Breast epithelium (tissue), 4 donors: Measurements from ENCODE around the gene CDH23. TPM values are rescaled to one million over a fixed set of nuclear protein-coding genes. Genes with fewer than 3 reads are reported as not detected.
A peak's percentile ranks its signal among the peaks of the same experiment; 100 is the strongest.

ENCODE experiments used
- DNase-seq, 2 donors: peaks; one replicate each; pipeline ENCODE4 v3.0.0-alpha.2; 2019; ENCODE audit warnings: low spot score in 2 of 2
- H3K27ac ChIP-seq, 2 donors: fragments of 200-600 bp; sonication (generic) in 1 of 2; one replicate each; pipeline ENCODE4 v1.5.1; 2016 to 2019; ENCODE audit warnings: mild to moderate bottlenecking in 1 of 2
- H3K27me3 ChIP-seq, 2 donors: fragments of 200-600 bp; sonication (generic) in 1 of 2; one replicate each; pipeline versions ENCODE4 v1.5.1 to v1.6.0; 2017 to 2019; ENCODE audit warnings: control low read depth in 1 of 2, mild to moderate bottlenecking in 1 of 2
- H3K36me3 ChIP-seq: fragments of 200-600 bp; one replicate; pipeline ENCODE4 v1.5.1; 2019
- H3K4me1 ChIP-seq, 2 donors: fragments of 200-600 bp; sonication (generic); one replicate each; pipeline ENCODE4 v1.5.1; 2016 to 2019; ENCODE audit warnings: control low read depth in 1 of 2
- H3K4me3 ChIP-seq, 3 donors: fragments of 200-600 bp; sonication (generic); 1 replicate in 2 of 3; 2 replicates in 1 of 3; pipeline ENCODE4 v1.5.1; 2016 to 2019; ENCODE audit warnings: mild to moderate bottlenecking in 3 of 3, moderate library complexity in 2 of 3
- H3K9me3 ChIP-seq, 2 donors: fragments of 200-600 bp; sonication (generic) in 1 of 2; one replicate each; pipeline ENCODE4 v1.5.1; 2016 to 2019; ENCODE audit warnings: control low read depth in 1 of 2
- POLR2A ChIP-seq: fragments of 450-650 bp; IDR thresholded peaks from one replicate; pipeline ENCODE4 v1.6.1; 2016; ENCODE audit warnings: antibody characterized with exemption, mild to moderate bottlenecking, moderate library complexity
- POLR2AphosphoS5 ChIP-seq, 3 donors: sonication (generic); formaldehyde crosslinking; IDR thresholded peaks; one replicate each; pipeline ENCODE4 v1.6.1; 2017; ENCODE audit warnings: antibody characterized with exemption in 3 of 3
- intact Hi-C: fragments of 100-400 bp; cut with DNase I; formaldehyde crosslinking; loops from one replicate; pipeline ENCODE4 v1.15.1; 2023; ENCODE audit warnings: low total_unique reads
- total RNA-seq, 3 donors: library from RNA; depleted of rRNA; stranded (reverse); fragments of >200 nt; gene quantifications; one replicate each; pipeline ENCODE4 v1.1.0, GENCODE V29; 2016
- TF ChIP-seq, protein P1 (sequence below), 3 donors: fragments of 450-650 bp; IDR thresholded peaks; one replicate each; pipeline ENCODE4 v1.5.1; 2016 to 2017; ENCODE audit warnings: antibody characterized with exemption in 3 of 3, mild to moderate bottlenecking in 3 of 3, moderate library complexity in 3 of 3

CDH23 gene
- total RNA-seq, 3 donors from 2014 or later: 8.5 to 13.8 (median 11.6) TPM

DNA sequence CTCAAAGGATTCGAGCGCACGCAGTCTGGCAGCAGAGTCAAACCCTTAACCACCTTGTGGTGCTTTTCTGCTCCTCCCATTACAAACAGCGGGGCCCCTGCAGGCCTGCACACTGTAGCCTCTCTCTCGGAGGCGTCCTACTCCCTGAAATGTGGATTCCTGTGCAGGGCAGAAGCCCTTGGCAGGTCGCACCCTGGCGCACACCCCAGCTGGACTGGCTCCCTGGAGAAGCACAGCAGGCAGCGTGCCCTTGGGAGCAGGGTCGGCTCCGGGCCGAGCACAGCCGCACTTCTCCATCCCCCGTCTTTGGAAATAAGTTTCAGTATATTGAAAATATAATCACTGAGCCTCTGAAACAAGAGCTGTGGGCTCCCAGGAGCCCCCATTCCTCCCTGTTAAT is 178.7 kb downstream of the CDH23 start:
- intact Hi-C loops: no loop called here
- TF ChIP-seq, protein P1, sequence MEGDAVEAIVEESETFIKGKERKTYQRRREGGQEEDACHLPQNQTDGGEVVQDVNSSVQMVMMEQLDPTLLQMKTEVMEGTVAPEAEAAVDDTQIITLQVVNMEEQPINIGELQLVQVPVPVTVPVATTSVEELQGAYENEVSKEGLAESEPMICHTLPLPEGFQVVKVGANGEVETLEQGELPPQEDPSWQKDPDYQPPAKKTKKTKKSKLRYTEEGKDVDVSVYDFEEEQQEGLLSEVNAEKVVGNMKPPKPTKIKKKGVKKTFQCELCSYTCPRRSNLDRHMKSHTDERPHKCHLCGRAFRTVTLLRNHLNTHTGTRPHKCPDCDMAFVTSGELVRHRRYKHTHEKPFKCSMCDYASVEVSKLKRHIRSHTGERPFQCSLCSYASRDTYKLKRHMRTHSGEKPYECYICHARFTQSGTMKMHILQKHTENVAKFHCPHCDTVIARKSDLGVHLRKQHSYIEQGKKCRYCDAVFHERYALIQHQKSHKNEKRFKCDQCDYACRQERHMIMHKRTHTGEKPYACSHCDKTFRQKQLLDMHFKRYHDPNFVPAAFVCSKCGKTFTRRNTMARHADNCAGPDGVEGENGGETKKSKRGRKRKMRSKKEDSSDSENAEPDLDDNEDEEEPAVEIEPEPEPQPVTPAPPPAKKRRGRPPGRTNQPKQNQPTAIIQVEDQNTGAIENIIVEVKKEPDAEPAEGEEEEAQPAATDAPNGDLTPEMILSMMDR (IDR thresholded peaks at IDR 0.05): no peak
- no peak for TF ChIP-seq POLR2AphosphoS5 (IDR thresholded peaks at IDR 0.05)
- no peak for TF ChIP-seq POLR2A
- DNase-seq: peak in 1 of 2 donors; percentile 30
- Histone ChIP-seq H3K4me3 (no peak overlapping the region), H3K4me1 (no peaks in the 10 kb centered on the region), H3K36me3 (no peaks in the 10 kb centered on the region), H3K27ac (peak overlapping the region in 1 of 2 donors; percentile 2), H3K9me3 (no peaks in the 10 kb centered on the region), H3K27me3 (no peaks in the 10 kb centered on the region)

DNA sequence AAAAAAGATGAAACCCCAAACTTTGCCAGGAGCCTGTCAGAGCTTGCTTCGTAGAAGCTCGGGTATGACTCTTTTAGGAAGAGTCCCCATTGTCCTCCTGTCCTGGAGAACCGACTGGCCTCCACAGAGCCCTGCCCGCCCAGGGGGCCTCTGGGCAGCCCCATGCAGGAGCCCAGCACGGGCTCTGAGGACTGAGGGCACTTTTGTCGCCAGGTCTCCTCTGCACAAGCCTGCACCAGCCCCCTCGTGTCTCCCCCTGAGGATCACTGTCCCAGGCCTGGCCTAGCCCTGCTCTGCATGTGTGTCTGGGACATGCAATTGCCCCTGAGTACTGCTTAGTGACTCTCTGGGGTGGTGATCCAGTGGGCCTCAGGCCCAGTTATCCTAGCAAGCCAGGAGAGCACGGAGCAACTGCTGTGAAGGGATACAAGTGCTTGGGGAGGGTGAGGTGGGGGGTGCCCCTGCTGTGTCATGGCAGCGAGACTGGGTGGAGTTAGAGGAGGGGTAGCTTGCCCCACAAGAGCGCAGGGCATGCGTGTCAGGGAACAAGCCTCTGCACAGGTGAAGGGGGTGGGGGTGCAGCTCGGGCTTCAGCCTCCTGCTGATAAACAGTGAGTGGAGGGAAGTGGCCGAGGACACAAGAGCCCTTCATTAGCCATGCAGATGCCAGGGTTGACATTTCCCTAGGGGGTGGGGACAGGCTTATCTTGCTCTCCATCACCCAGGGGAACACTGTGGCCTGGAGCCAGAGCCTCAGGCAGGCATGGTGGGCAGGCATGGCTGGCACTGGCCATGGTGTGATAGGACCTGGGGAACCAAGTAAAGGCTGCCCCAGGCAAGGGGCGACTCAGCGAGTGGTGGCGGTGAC is 179.4 kb downstream of the CDH23 start:
- no peaks in the 10 kb centered on the region for H3K9me3 ChIP-seq
- DNase-seq: no peak
- H3K27ac ChIP-seq: peak overlapping the region; percentile 2 to 32
- no peak overlapping the region for H3K4me3 ChIP-seq
- TF ChIP-seq, protein P1 (IDR thresholded peaks at IDR 0.05): no peak
- TF ChIP-seq POLR2AphosphoS5 (IDR thresholded peaks at IDR 0.05) (no peak), POLR2A (no peak)
- no peaks in the 10 kb centered on the region for H3K27me3 ChIP-seq
- intact Hi-C loops: no loop called here
- H3K4me1 ChIP-seq: no peaks in the 10 kb centered on the region
- H3K36me3 ChIP-seq: no peaks in the 10 kb centered on the region

DNA sequence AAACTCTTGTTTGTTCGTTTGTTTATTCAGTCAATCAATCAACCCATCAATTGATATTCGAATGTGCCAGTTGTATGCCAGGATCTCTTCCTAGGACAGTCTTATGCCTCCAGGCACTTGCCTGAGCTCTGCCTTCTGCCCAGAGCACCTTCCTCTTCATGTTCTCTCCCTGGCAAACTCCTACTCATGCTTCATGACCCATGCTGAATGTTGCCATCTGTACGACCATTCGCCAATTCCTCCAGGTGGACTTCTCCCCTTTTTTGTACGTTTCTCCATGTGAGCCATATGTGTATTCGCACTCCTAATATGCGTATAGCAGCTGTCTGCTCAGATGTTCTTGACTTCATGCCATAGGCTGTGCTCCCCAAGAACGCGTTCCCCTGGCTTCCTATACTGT is 180.1 kb downstream of the CDH23 start:
- no peaks in the 10 kb centered on the region for H3K4me1 ChIP-seq
- no peaks in the 10 kb centered on the region for H3K9me3 ChIP-seq
- H3K27ac ChIP-seq: no peak overlapping the region
- H3K4me3 ChIP-seq: no peak overlapping the region
- no peaks in the 10 kb centered on the region for H3K36me3 ChIP-seq
- H3K27me3 ChIP-seq: no peaks in the 10 kb centered on the region
- no peak for DNase-seq
- intact Hi-C loops: no loop called here
- TF ChIP-seq POLR2AphosphoS5 (IDR thresholded peaks at IDR 0.05) (no peak), POLR2A (no peak)
- TF ChIP-seq, protein P1 (IDR thresholded peaks at IDR 0.05): no peak

DNA sequence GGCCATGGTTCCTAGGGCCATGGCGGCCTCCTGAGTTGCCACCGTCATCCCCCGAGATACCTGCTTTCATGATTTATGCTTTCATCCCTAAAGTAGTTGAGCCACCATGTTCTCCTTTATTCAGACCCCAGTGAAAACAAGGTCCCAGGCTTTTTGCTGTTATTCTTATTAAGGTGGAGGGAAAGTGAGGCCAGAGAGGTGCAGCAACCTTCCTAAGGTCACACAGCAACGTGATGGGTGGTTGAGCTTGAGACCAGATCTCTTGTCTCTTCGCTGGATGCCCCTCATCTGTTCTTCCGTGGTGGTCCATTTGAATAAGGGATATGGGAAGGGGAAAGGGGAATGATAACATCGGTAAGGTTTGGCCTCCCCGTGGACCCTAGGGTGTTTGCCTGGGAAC is 180.6 kb downstream of the CDH23 start:
- H3K4me3 ChIP-seq: no peak overlapping the region
- no peaks in the 10 kb centered on the region for H3K36me3 ChIP-seq
- DNase-seq: no peak
- H3K27ac ChIP-seq: no peak overlapping the region
- intact Hi-C loops: no loop called here
- TF ChIP-seq POLR2A (no peak), POLR2AphosphoS5 (IDR thresholded peaks at IDR 0.05) (no peak)
- TF ChIP-seq, protein P1 (IDR thresholded peaks at IDR 0.05): no peak
- no peaks in the 10 kb centered on the region for H3K4me1 ChIP-seq
- H3K9me3 ChIP-seq: no peaks in the 10 kb centered on the region
- H3K27me3 ChIP-seq: no peaks in the 10 kb centered on the region

DNA sequence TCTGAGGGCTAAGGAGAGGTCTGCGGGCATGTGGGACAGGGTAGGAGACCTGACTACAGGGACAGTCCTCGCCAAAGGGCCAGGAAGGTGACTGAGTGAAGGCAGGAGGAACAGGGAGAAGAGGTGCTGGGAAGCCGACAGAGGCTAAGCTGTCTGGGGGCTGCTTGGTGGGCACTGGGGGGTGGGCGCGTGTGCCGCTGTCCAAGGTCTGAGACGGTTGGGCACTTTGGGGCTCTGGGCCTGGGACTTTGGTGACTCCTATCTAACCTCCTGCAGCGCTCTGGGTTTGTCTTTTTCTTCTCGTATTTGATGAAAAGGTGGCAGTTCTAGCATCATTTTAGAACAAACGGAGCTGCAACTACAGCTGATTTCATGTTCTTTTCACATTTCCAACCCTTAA is 181.3 kb downstream of the CDH23 start:
- H3K4me3 ChIP-seq: no peak overlapping the region
- intact Hi-C loops: no loop called here
- no peaks in the 10 kb centered on the region for H3K27me3 ChIP-seq
- DNase-seq: no peak
- no peak overlapping the region for H3K27ac ChIP-seq
- no peaks in the 10 kb centered on the region for H3K36me3 ChIP-seq
- TF ChIP-seq POLR2AphosphoS5 (IDR thresholded peaks at IDR 0.05) (no peak), POLR2A (no peak)
- TF ChIP-seq, protein P1 (IDR thresholded peaks at IDR 0.05): no peak
- no peaks in the 10 kb centered on the region for H3K9me3 ChIP-seq
- no peaks in the 10 kb centered on the region for H3K4me1 ChIP-seq
